ENCODE measurements around the gene PLXND1.
"Not testable (repeated sequence)": the region's sequence is repeated elsewhere in the genome, so short reads cannot be mapped to it uniquely, and the experiment has no call there.

Gene PLXND1, protein sequence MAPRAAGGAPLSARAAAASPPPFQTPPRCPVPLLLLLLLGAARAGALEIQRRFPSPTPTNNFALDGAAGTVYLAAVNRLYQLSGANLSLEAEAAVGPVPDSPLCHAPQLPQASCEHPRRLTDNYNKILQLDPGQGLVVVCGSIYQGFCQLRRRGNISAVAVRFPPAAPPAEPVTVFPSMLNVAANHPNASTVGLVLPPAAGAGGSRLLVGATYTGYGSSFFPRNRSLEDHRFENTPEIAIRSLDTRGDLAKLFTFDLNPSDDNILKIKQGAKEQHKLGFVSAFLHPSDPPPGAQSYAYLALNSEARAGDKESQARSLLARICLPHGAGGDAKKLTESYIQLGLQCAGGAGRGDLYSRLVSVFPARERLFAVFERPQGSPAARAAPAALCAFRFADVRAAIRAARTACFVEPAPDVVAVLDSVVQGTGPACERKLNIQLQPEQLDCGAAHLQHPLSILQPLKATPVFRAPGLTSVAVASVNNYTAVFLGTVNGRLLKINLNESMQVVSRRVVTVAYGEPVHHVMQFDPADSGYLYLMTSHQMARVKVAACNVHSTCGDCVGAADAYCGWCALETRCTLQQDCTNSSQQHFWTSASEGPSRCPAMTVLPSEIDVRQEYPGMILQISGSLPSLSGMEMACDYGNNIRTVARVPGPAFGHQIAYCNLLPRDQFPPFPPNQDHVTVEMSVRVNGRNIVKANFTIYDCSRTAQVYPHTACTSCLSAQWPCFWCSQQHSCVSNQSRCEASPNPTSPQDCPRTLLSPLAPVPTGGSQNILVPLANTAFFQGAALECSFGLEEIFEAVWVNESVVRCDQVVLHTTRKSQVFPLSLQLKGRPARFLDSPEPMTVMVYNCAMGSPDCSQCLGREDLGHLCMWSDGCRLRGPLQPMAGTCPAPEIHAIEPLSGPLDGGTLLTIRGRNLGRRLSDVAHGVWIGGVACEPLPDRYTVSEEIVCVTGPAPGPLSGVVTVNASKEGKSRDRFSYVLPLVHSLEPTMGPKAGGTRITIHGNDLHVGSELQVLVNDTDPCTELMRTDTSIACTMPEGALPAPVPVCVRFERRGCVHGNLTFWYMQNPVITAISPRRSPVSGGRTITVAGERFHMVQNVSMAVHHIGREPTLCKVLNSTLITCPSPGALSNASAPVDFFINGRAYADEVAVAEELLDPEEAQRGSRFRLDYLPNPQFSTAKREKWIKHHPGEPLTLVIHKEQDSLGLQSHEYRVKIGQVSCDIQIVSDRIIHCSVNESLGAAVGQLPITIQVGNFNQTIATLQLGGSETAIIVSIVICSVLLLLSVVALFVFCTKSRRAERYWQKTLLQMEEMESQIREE (N-terminal part only)

DNA sequence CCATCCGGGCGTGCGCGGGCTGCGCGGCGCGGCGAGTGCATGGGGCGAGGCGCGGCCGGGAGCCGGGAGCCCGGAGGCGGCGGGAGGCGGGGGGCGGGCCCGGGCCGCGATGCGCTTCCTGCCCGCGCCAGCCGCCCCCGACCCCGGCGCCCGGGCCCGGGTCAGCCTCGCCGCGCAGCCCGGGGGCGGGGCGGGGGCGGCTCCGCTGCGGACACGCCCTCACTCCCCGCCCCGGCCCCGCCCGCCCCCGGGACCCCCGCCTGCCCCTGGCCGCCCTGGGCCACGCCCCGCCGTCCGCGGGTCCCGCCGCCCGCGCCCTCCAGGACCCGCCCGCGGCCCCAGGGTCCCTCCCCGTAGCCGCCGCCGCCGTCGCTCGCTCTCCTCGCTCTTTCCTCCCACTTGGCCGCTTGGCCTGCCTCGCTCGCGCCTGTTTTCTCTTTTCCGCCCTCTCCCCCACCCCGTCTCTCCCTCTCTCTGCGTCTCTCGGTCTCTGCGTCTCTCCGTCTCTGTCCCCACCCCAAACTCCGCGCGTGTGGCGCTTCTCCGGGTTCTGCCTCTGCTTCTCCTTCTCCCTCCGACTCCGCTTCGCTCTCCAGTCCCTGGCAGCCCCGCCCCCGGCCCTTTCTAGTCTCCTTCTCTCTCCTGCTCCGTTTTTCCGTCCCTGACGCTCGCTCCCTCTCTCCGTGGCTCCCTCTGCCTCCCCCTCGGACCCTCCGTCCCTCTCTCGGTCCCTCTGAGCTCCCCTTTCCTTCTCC lies at the start of gene PLXND1:
PLXND1 (minus strand) TSS at position 41 of the 755 bp plus-strand sequence; CDS start at position 4, 37 bp downstream.
- DNase-seq = no peak

DNA sequence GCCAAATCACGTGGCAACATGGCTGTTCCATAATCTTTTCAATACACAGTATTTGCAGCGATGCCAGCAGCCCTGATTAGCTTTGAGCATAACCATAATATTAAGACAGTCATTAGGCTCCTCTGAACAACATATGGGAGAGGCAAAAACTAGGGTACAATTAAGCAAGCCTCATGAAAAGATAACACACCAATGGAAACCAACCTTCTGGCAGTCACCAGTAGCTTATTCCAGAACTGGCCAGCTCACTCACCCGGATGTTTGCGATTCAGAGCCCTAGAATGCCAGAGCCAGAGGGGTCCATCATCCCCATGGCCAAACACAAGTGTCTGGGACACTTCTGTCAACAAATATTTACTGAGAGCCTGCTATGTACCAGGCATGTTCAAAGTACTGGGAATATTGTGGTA lies 48.8 kb upstream of the PLXND1 start:
- no peak for DNase-seq

DNA sequence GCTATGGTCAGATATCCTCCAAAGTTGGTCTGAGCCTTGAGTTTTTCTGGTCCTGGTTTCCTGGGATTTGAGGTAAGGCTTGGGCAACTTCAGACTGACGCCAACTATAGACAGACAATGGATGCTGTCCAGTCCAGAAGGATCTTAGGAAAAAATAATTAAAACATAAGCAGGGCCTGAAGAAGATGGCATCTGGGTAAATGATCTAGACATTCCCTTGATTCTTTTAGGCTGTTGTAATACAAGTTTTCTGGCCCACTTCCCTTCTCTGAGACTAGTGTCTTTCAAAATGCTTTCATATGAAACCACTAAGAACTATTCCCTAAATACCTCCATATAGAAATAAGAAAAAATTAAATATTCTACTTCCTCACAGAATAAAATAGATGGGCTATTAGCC lies 47.7 kb upstream of the PLXND1 start:
- DNase-seq = no peak

DNA sequence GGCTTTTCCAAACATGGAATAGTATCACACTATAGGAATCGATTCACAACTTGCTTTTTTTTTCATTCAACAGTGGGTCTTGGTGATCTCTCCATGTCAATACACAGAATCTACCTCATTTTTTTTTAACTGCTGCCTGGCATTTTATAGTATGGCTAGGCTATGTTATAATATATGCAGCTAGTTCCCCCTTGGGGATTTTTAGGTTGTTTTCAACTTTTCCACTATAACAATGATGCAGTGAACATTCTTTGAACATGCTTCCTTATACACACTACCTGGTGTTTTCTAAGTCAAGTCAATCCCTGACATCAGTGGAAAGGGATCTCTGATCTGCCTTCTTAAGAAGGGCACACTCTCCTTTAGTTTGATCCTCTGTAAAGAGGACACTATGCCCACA lies 46.5 kb upstream of the PLXND1 start:
- no peak for DNase-seq

DNA sequence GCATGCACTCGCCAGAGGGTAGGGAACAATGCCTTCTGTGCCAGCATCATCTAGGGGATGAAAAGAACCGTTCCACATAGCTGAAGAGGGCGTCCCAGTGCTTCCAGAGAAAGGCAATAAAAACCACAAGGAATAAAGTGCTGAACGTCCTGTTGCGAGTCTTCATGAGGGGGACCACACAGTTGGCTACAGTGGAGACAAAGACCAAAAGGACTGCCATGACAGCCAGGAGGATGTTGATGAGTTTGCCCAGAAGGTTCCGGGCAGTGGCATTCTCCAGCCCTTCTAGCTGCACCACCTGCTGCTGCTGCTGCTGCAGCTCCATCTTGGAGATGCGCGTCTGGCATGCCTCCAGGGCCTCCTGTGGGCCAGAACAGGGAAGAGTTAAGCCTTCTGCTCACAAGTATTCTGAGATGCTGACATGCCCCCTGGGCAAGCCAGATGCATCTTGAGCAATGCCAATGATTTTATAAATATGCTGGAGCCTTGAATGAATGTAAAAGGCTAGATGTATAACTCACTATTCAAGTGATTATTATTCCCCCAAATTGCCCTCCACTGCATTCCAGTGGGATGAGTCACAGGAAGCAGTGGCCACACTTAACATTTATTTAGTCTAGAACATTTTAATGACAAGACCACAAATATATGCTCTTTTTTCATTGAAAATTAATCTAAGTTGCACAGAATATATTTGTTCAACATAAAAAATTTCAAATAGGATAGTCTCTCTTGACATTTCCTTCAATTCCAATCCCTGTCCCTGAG lies 45.1 kb upstream of the PLXND1 start:
- DNase-seq = no peak

DNA sequence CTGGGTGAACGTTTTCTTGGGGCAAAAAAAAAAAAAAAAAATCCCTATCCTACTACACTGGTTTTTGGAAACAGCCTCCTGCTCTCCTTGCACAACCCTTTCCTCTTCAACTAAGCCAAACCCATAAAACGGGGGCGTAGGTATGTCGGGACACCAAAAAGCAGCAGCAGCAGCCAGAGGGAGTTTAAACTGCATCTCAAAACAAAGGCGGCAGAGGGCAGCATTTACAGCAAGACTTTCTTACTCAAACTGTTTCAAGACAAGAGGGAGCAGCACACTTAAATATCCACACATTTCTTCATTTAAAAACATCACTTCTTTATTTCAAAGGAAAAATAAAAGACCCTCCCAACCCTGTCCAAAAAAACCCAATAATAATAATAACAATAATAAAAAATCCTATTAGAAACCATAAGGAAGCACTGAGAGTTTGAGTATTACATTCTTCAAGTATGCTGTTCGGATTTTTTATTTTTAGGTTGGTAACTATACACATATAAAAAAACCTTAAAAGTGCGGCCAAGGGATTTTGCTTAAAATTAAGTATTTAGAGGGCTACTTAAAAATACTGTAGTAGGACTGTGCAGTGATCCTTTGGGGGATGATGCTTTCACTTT lies 43.9 kb upstream of the PLXND1 start:
- DNase-seq = no peak

DNA sequence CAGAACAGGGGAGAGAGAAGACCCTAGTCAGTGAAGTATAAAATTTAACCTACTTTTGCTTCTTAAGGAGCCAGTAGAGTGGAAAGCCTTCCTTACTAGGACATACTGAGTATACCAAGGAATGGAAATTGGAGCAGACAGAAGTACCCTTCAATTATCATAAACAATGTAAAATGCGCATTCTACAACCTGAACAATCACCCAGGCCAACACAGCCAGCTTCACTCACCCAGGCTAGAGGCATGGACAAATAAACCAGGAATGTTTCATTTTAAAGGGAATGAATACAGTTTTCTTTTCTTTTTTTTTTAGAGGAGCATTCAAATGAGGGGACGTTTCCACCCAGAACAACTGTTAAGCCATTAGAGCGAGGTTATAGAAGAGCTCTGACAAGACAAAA lies 41.9 kb upstream of the PLXND1 start:
- DNase-seq = no peak

DNA sequence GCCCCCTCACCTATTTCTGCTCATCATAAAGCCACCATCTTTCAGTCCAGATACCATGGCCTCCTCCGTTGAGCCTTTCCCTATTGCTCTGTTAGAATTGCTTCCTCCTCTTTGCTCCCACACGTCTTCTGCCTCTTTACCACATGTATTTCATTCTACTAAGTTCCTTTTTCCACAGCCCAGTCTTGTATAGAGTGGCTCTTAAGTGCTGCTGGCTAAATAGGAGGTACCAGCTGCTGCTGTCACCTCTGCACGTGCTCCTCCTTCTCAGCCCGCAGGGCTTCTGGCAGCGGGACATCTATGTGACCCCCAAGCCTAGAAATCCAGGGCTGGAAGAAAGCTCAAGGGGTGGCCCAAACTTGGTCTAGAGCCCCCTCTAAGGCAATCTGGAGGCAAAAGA lies 38.8 kb upstream of the PLXND1 start:
- DNase-seq = no peak

DNA sequence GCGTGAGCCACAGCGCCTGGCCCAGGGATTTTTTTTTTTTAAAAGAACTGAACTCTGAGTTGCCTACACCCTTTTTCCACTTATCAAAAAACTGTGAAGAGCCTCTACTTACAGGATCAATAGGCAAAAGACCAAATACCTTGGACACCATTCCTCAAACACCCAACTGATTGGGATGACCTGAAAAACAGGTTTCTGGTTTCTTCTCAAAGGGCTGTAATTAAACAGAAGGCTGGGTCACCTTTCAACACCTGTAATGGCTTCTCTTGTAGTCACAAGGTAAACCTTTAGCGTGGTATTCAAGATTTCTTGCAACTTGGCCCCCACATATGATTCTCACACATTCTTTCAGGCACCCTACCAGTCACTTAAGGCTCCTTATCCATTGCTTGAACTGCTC lies 38.4 kb upstream of the PLXND1 start:
- DNase-seq = no peak

DNA sequence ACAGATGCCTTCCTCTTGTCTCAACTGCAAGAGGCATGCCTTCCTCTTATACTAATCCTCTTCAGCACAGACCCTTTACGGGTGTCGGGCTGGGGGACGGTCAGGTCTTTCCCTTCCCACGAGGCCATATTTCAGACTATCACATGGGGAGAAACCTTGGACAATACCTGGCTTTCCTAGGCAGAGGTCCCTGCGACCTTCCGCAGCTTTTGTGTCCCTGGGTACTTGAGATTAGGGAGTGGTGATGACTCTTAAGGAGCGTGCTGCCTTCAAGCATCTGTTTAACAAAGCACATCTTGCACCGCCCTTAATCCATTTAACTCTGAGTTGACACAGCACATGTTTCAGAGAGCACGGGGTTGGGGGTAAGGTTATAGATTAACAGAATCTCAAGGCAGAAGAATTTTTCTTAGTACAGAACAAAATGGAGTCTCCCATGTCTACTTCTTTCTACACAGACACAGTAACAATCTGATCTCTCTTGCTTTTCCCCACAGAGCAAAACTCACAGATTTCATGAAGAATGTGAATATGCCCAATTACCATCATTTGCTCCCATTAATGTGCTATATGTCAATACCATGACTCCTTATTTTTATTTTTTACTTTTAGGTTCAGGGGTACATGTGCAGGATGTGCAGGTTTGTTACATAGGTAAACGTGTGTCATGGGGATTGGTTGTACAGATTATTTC lies 35.2 kb upstream of the PLXND1 start:
- not testable (repeated sequence) for DNase-seq

DNA sequence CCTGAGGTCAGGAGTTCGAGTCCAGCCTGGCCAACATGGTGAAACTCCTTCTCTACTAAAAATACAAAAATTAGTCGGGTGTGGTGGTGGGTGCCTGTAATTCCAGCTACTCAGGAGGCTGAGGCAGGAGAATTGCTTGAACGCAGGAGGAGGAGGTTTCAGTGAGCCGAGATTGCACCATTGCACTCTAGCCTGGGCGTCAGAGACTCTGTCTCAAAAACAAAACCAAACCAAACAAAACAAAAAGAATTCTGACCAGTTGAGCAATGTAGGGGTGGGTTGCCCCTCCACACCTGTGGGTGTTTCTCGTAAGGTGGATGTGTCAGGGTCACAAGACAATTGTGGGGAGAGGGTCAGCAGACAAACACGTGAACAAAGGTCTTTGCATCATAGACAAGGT lies 34.5 kb upstream of the PLXND1 start:
- DNase-seq = not testable (repeated sequence)

DNA sequence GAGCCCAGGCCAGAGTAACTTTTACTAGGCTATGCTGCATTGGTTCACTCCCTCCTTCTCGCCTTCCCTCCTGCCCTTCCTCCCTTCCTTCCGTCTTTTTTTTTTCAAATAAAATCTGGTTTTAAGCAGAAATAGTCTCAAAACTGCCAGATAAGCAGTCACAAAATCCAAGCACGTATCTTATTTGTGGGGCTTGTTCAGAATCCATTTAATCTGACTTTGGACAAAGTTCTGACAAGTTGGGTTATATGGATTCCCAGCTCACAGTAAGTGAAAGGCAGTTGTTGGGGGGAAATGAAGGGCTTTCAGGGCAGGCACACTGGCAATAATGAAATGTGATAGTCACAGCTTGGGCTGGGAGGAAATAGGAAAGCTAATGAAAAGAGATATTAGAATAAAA lies 32.0 kb upstream of the PLXND1 start:
- DNase-seq = no peak

DNA sequence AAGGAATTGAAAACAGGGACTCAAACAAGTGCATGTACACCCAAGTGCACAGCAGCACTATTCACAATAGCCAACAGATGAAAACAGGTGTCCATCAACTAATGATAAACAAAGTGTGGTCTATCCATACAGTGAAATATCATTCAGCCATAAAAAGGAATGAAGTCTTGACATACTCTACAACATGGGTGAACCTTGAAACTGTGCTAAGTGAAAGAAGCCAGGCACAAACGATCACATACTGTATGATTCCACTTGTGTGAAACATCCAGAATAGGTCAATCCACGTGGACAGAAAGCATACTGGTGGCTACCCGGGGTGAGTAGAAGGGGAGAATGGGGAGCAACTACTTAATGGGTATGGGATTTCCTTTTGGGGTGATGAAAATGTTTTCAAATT lies 29.6 kb upstream of the PLXND1 start:
- DNase-seq = no peak

DNA sequence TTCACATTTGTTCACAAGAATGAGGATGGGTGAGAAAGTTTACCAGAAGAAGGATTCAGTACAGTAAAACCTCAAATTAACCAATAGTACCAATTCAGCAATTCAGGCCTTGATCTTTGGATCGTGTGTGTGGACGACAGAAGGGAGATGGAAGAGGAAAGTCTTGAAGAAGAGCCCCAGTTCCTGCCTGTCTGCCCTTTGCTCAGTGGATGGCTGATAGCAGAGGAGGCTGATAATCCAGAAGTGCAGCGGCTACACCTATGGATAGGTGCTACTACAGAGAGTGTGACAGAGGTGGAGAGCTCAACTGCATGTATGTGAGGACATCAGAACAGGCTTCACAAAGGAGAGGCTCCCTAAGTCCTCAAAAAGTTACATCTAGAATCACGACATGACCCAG lies 29.2 kb upstream of the PLXND1 start:
- no peak for DNase-seq

DNA sequence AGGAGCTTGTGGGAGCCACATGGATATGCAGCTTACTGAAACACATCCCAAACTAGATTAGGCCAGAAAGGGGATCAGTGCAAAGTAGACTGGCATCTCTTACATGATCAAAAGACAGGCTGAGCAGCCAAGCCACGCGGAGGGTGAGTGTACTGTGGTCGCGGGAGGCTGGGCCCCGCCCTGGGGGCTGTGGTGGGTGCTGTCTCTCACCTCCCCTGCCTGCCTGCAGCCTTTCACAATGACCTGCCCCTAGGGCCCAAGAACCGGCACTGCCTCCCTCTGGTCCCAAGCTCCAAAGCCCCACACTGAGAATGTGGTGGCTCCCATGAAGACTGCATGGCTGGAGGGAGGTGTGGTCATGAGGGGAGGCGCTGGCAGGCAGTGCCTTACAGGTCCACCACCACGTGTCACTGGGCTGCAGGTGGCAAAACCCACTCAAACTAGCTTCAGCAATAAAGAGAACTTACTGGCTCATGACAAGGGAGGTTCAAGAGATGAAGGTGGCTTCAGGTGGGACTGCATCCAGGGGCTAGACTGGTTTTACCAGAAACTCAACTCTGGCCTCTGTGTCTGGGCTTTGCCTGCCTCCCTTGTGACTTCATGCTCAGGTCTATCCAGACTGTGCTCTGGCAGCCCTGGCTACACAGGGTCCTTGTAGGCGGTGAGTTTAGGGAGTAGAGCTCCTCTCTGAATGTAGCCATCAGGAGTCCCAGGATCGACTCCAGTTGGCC lies 27.4 kb upstream of the PLXND1 start:
- no peak for DNase-seq

DNA sequence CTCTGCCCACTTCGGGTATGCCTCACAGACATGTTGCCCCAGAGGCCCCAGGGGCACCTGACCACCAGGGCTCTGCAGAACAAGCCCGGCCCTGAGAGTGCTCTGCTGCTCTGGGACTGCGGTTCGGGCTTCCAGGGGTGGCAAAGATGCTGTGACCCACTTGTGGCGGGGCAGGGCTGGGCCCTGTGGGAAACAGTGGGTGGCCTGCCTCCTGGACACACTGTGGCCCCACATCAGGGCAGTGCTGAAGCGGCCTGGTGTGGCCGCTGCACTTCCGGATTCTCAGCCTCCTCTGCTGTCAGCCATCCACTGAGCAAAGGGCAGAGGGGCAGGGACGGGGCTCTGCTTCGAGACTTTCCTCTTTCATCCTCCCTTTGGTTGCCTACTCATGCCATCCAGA lies 26.5 kb upstream of the PLXND1 start:
- no peak for DNase-seq

DNA sequence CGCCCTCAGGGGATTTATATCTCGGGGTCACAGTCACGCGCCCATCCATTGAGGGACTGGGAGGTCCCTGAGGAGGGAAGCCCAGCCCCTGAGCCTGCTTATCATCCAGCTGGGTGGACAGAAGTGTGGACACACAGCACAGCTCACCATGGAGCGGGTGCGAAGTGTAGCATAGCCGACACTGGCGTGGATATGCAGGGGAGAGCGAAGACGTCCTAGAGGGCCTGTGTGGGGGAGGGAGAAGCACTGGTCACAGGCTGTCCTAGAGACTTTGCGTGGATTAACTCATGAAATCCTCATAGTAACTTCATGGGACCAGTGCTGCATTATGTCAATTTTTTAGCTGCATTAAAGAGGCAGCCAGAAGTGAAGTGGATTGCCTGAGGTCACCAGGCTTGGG lies 26.1 kb upstream of the PLXND1 start:
- DNase-seq = no peak

DNA sequence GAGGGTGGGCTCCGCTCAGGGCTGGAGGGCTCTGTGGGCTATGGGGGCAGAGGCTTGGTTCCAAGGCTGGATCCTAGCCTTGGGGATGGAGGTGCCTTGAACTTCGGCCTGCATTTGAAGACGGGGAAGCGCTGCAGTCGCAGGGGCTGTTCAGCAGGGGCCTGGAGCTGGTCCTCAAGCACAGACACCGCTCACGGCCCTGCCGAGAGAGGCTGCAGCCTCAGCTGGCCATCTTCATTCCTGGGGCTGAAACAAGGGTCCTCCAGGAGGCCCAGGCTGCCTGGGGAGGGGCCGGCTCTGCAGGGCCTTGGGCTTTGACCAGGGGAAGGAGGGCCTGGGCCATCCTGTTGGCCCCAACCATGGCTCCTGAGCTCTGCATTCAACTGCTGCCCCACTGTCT lies 25.6 kb upstream of the PLXND1 start:
- no peak for DNase-seq

DNA sequence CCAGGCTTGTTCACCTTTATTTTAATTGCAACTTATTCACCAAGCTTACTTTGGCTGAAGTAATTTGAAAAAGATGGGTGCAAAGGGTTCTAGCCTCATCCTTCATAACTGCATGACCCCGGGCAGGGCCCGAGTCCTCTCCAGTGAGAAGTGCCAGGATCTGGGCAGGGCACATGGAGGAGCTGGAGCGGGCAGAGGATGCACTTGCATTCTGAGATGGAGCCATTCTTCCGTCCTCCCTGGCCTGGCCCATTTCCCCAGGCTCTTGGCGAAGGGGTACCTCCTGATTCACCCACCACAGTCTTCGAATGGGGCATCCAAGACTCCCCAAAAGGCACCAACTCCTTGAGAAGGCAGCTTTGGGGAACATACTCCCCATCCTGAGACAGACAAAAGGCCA lies 22.5 kb upstream of the PLXND1 start:
- no peak for DNase-seq

DNA sequence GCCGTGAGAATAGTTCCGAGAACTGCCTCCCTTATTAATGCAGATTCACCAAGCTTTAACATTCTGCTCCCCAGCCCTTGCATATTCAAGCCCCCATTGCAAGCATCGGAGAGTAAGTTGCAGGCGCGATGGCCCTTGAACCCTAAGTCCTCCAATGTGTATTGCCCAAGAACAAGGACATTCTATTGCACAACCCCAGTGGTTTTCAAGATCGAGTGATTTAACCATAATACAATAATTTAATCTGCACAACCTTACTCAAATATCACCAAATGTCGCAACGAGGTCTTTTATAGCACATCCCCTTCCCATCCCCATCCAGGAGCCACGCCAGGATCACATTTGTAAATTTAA lies 21.7 kb upstream of the PLXND1 start:
- no peak for DNase-seq
